Heart right ventricle (tissue), 16 donors: Measurements from ENCODE around the gene OBI1. TPM values are rescaled to one million over a fixed set of nuclear protein-coding genes. Genes with fewer than 3 reads are reported as not detected.

ENCODE experiments used
- ATAC-seq, 8 donors: fragments of 200-7000 bp; cut with Tn5 transposase; one replicate each; pipeline ENCODE4 v1.9.1; 2020; ENCODE audit warnings: mild to moderate bottlenecking in 8 of 8, moderate library complexity in 8 of 8, moderate number of reproducible peaks in 1 of 8
- DNase-seq, 2 donors: peaks; one replicate each; pipeline ENCODE4 v3.0.0-alpha.2; 2020
- H3K27ac ChIP-seq, 10 donors: fragments of 200-600 bp; sonication (generic) in 2 of 10; one replicate each; pipeline versions ENCODE4 v1.5.0 to v1.8.0; 2020 to 2022; ENCODE audit warnings: mild to moderate bottlenecking in 3 of 10
- H3K27me3 ChIP-seq, 7 donors: fragments of 200-600 bp; one replicate each; pipeline ENCODE4 v1.8.0; 2021 to 2022; ENCODE audit warnings: mild to moderate bottlenecking in 2 of 7
- H3K36me3 ChIP-seq, 9 donors: fragments of 200-600 bp; sonication (generic) in 1 of 9; one replicate each; pipeline versions ENCODE4 v1.5.0 to v1.8.0; 2020 to 2022; ENCODE audit warnings: mild to moderate bottlenecking in 2 of 9
- H3K4me1 ChIP-seq, 9 donors: fragments of 200-600 bp; sonication (generic) in 1 of 9; one replicate each; pipeline versions ENCODE4 v1.5.0 to v1.8.0; 2020 to 2022; ENCODE audit warnings: mild to moderate bottlenecking in 4 of 9
- H3K4me3 ChIP-seq, 10 donors: fragments of 200-600 bp; sonication (generic) in 2 of 10; one replicate each; pipeline versions ENCODE4 v1.5.0 to v1.8.0; 2020 to 2022; ENCODE audit warnings: mild to moderate bottlenecking in 7 of 10, moderate library complexity in 2 of 10
- H3K9me3 ChIP-seq, 11 donors: fragments of 200-600 bp in 10 of 11; sonication (generic) in 2 of 11; one replicate each; pipeline versions ENCODE4 v1.5.0 to v1.8.0; 2013 to 2022; ENCODE audit warnings: mild to moderate bottlenecking in 2 of 11, control low read depth in 1 of 11, moderate library complexity in 1 of 11
- WGBS, 2 donors: extraction: QIAGEN DNeasy Blood & Tissue Kit; methylation state at CpG; one replicate each; pipeline ENCODE4 v1.1.7; 2013; ENCODE audit warnings: inconsistent platforms in 1 of 2; 5-methylcytosine and 5-hydroxymethylcytosine counted together
- intact Hi-C, 10 donors: fragments of 100-400 bp; cut with DNase I; formaldehyde crosslinking; loops; one replicate each; pipeline versions ENCODE4 v1.11.1 to v1.14.2; 2022
- polyA plus RNA-seq, 2 donors: library from polyadenylated mRNA; stranded (reverse); fragments of 200-250 nt; gene quantifications; one replicate each; pipeline ENCODE4 v1.2.3, GENCODE V29; 2013
- total RNA-seq, 10 donors: library from RNA; stranded (reverse); fragmentation: NEBNext Ultra II Directional in 3 of 10; extraction: Animal tissue kit (Norgen Biotek cat#: 25700) in 3 of 10; gene quantifications; one replicate each; pipeline versions ENCODE4 v1.2.1 to v1.2.4, GENCODE V29; 2021 to 2023
- TF ChIP-seq, protein P1 (sequence below), 9 donors: fragments of 200-600 bp; sonication (generic) in 2 of 9; IDR thresholded peaks; one replicate each; pipeline versions ENCODE4 v1.5.0 to v1.8.0; 2021 to 2022; ENCODE audit warnings: antibody characterized with exemption in 9 of 9, mild to moderate bottlenecking in 5 of 9, moderate library complexity in 1 of 9
- donor health status: Arrhythmogenic right ventricular cardiomyopathy.
- donor health status: ischemic (EF 13 %, LVEDD 7.1; RV severe dilation, severe dysfunction).
- donor health status: healthy with polysubstance abuse.
- donor health status: DM: no; HTN: yes; CAD: no.
- donor health status: DM: no; HTN: no; CAD: no.
- donor health status: ischemic (EF 25% LVEDD 6.9; RV normal size, moderate dysfunction).
- donor health status: ischemic (EF 25% LVEDD 5.7; RV mildly dilated, moderate dysfunction).
- donor health status: healthy.
- donor health status: DM: yes; HTN: yes; CAD: no.
- donor health status: Ischemic cardiomyopathy.
- donor health status: ischemic (EF 35%, LVEDD 5.7; RV mildly dilated, moderate dysfunction).
- donor health status: nonischemic (EF 11% LVEDD 7.7; RV severe dilation, severe dysfunction).
- donor health status: DM: yes; HTN: yes; CAD: no.
- donor health status: PGD.
- donor health status: ischemic (EF 29% LVEDD 5.4; RV normal size, mild dysfunction).
- donor health status: nonischemic (EF 23%, LVEDD 6.1; RV moderate dilation, normal function).

Gene OBI1
- total and polyA plus RNA-seq, 12 donors: 2.8 to 12.3 (median 9.3) TPM

DNA sequence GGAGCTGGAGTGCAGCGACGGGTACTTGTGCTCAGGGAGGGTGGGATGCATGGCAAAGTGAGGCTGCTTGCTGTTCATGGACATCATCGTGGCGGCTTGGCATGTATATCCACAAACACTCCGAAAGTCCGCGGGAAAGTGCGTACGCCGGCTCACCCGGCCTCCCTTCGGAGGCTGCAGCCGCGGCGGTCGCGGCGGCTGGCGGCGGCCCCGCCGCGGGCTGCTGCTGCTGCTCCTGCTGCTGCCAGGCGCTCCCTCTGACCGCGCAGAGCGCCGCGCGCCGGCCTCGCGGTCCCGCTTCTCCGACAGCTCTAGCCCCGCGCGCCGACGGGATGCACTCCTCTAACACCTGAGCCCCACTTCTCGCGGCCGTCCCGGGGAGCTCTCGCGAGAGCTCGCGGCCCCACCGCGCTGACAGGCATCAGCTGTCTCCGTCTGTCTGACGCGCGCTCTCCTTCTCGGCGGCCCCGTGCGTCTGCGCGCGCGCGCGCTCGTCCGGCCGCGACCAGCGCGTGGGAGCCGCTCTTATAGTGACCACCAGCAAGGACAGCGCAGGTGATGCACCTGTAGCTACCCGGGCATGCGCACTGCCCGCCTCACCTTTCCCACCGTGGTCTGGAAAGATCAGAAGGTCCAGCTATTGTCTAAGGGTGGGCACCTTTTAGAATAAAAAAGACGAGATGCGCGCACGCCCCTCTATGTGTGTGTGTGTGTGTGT is 55.6 kb downstream of the OBI1 start, which contains the start of gene POU4F1:
Gene POU4F1, minus strand, starts transcription at position 313 of the 718 bp plus-strand sequence. Its CDS starts 226 bp downstream, at position 87.
- H3K27me3 ChIP-seq: peaks cover 51 to 96% (median 95%) of the 10 kb centered on the region in 7 donors
- intact Hi-C loops: loop anchor here in 1 of 10 donors (10.0 kb wide), 1 partner anchor 51 kb away; the partner anchor contains the start of gene OBI1
- H3K9me3 ChIP-seq: no peaks in the 10 kb centered on the region
- H3K4me3 ChIP-seq: peak within 1 kb of the TSS; percentile 18 to 49 (median 38)
- no peaks in the 10 kb centered on the region for H3K36me3 ChIP-seq
- WGBS, 2 donors: 0 to 1% methylated on average over 79 to 80 of the region's 80 CpGs
- peak in 1 of 2 donors; percentile 33 for DNase-seq
- TF ChIP-seq, protein P1, sequence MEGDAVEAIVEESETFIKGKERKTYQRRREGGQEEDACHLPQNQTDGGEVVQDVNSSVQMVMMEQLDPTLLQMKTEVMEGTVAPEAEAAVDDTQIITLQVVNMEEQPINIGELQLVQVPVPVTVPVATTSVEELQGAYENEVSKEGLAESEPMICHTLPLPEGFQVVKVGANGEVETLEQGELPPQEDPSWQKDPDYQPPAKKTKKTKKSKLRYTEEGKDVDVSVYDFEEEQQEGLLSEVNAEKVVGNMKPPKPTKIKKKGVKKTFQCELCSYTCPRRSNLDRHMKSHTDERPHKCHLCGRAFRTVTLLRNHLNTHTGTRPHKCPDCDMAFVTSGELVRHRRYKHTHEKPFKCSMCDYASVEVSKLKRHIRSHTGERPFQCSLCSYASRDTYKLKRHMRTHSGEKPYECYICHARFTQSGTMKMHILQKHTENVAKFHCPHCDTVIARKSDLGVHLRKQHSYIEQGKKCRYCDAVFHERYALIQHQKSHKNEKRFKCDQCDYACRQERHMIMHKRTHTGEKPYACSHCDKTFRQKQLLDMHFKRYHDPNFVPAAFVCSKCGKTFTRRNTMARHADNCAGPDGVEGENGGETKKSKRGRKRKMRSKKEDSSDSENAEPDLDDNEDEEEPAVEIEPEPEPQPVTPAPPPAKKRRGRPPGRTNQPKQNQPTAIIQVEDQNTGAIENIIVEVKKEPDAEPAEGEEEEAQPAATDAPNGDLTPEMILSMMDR (IDR thresholded peaks at IDR 0.05): no peak
- peak in 4 of 8 donors; percentile 26 to 61 (median 36) for ATAC-seq
- no peak within 1 kb of the TSS for H3K27ac ChIP-seq
- H3K4me1 ChIP-seq: peaks cover 5 to 51% (median 33%) of the 10 kb centered on the region in 9 donors

DNA sequence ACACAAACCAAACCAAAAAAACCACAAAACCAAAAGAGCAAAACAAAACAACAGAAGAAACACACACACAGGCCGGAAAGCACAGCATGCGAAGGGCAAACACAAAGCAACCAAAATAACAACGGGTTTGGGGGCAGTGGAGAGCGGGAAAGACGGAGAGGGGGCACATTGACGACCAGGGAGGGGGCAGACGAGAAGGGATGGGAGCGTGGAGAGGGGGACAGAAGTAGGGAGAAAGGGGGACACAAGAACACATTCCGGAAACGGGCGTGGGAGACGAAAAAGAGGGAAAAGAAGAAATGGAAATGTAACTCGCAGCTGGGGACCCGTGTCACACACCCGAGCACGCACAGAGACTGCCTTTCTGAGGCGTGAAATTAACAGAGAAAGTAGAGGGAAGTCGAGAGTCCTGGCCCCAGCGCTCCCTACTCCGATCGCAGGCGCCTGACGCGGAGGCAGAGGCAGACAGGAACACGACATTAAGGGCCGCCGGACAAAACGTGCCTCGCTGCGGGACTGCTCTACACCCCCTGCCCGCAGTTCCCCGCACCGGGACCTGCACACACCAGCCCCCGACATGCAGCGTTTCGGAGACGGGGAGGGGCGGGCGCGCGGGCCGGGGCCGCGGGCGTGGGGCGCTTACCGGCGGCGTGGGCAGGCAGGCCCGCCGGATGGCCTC is 56.3 kb downstream of the OBI1 start:
- ATAC-seq (peak in 2 of 8 donors; percentile 31 to 42), DNase-seq (no peak)
- TF ChIP-seq, protein P1 (IDR thresholded peaks at IDR 0.05): no peak
- no peaks in the 10 kb centered on the region for H3K36me3 ChIP-seq
- intact Hi-C loops: loop anchor here in 1 of 10 donors (10.0 kb wide), 1 partner anchor 52 kb away; the partner anchor contains the start of gene OBI1
- H3K27me3 ChIP-seq: peaks cover 48 to 96% (median 95%) of the 10 kb centered on the region in 7 donors
- H3K9me3 ChIP-seq: no peaks in the 10 kb centered on the region
- H3K4me3 ChIP-seq: peak overlapping the region; percentile 18 to 49 (median 38)
- WGBS, 2 donors: 1 to 2% methylated on average over 51 of the region's 51 CpGs
- peaks cover 4 to 44% (median 26%) of the 10 kb centered on the region in 9 donors for H3K4me1 ChIP-seq
- no peak overlapping the region for H3K27ac ChIP-seq

DNA sequence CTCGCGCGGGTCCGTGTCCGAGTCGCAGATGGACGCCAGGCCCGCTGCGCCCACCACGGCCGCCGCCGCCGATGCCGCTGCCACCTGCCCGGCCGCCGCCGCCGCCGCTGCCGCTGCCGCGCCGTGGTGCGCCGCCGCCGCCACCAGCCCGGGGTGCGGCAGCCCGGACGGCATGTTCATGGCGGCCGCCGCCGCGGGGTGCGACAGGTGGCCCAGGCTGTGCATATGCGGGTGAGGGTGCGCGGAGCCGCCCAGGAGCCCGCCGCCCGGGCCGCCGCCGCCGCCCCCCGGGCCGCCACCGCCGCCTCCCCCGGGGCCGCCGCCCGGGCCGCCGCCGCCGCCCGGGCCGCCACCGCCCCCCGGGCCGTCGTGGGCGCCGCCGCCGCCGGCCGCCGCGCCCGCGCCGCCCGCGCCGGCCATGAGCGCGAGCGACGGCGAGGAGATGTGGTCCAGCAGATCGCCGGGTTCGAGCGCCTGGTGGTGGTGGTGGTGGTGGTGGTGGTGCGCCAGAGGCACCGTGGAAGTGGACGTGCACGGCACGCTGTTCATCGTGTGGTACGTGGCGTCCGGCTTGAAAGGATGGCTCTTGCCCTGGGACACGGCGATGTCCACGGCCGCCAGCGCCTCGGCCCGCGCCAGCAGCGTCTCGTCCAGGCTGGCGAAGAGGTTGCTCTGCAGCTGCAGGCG is 56.9 kb downstream of the OBI1 start:
- intact Hi-C loops: loop anchor here in 1 of 10 donors (10.0 kb wide), 1 partner anchor 53 kb away; the partner anchor contains the start of gene OBI1
- peaks cover 4 to 40% (median 24%) of the 10 kb centered on the region in 9 donors for H3K4me1 ChIP-seq

More for the DNA sequence above, 56.9 kb downstream of the OBI1 start:
- Histone ChIP-seq H3K27ac (no peak overlapping the region), H3K36me3 (no peaks in the 10 kb centered on the region), H3K27me3 (peaks cover 49 to 96% (median 95%) of the 10 kb centered on the region in 7 donors), H3K4me3 (peak overlapping the region in 6 of 10 donors; percentile 17 to 49 (median 32)), H3K9me3 (no peaks in the 10 kb centered on the region)
- no peak for ATAC-seq
- 1 to 2% methylated on average over 31 to 111 of the region's 112 CpGs for WGBS, 2 donors
- TF ChIP-seq, protein P1 (IDR thresholded peaks at IDR 0.05): no peak
- DNase-seq: no peak
